H1 (cell line): ENCODE measurements around the gene POLRMT. TPM values are rescaled to one million over a fixed set of nuclear protein-coding genes. Genes with fewer than 3 reads are reported as not detected.

Experiments used
- CBX5 ChIP-seq: fragments of 300-800, 300-1000 bp; sonication (generic); IDR thresholded peaks from 2 replicates; pipeline ENCODE4 v1.7.1; 2016; ENCODE audit warnings: antibody characterized with exemption, low read length, low read depth
- HDAC6 ChIP-seq: IDR thresholded peaks from one replicate; pipeline ENCODE4 v1.7.1; 2012; ENCODE audit warnings: low read depth, mild to moderate bottlenecking, inconsistent platforms, low read length, moderate library complexity
- JUN ChIP-seq: IDR thresholded peaks from 2 replicates; pipeline ENCODE4 v1.6.1; 2011; ENCODE audit warnings: low read depth, mild to moderate bottlenecking, improper control_type of control experiment, low read length
- MAFK ChIP-seq: IDR thresholded peaks from 2 replicates; pipeline ENCODE4 v1.6.1; 2012; ENCODE audit warnings: low read depth, mild to moderate bottlenecking, improper control_type of control experiment, low read length
- POLR2AphosphoS5 ChIP-seq: IDR thresholded peaks from 2 replicates; pipeline ENCODE4 v1.6.1; 2011; ENCODE audit warnings: low read depth, low read length
- RXRA ChIP-seq: IDR thresholded peaks from 2 replicates; pipeline ENCODE4 v1.6.1; 2011; ENCODE audit warnings: low read depth, mild to moderate bottlenecking, low read length, moderate library complexity; ENCODE audit not compliant: insufficient read depth
- TAF1 ChIP-seq: IDR thresholded peaks from 2 replicates; pipeline ENCODE4 v1.6.1; 2011; ENCODE audit warnings: mild to moderate bottlenecking, low read depth, low read length
- polyA plus RNA-seq, 7 experiments: library from polyadenylated mRNA; depleted of rRNA in 3 of 7; stranded (reverse) in 5 of 7; unstranded in 2 of 7; fragments of >200 nt in 5 of 7; fragments of 200-250 nt in 2 of 7; gene quantifications; 1 replicate in 5 of 7; 2 replicates in 1 of 7; 4 replicates in 1 of 7; pipeline versions ENCODE4 v1.2.1 to v1.2.3, GENCODE V29; 2011 to 2013; ENCODE audit warnings: missing spikeins in 2 of 7, mixed read lengths in 2 of 7
- total RNA-seq: library from RNA; stranded (reverse); fragmentation: NEBNext Ultra II Directional; extraction: Animal tissue kit (Norgen Biotek cat#: 25700); gene quantifications from 2 replicates; pipeline ENCODE4 v1.2.1, GENCODE V29; 2021

Gene POLRMT
- total and polyA plus RNA-seq, 2 of the 8 experiments (the other 6 are each of a cell fraction or from before 2014, with no cell fraction given): 93.0 to 111 TPM

GRCh38 chr19:619286-620002, 13.9 kb downstream of the POLRMT start (continued):
- TF ChIP-seq RXRA (no peak), TAF1 (no peak), MAFK (no peak), HDAC6 (no peak), CBX5 (no peak), JUN (no peak), POLR2AphosphoS5 (no peak)
